CD14-positive monocyte (primary cell): ENCODE results near the gene CDH18. TPM values are rescaled to one million over a fixed set of nuclear protein-coding genes. Genes with fewer than 3 reads are reported as not detected.

Experiments used
- DNase-seq, 3 donors: peaks; one replicate each; pipeline ENCODE4 v3.0.0-alpha.2; 2011 to 2022
- H2AFZ ChIP-seq: 2 replicates; pipeline ENCODE4 v1.6.0; 2012; ENCODE audit warnings: mild to moderate bottlenecking, low read depth, low read length, inconsistent platforms; ENCODE audit not compliant: insufficient read depth, poor library complexity, severe bottlenecking
- H3K27ac ChIP-seq, 2 donors: 1 replicate in 1 of 2; 2 replicates in 1 of 2; pipeline ENCODE4 v1.5.1; 2012 to 2013; ENCODE audit warnings: low read length in 2 of 2, control low read depth in 1 of 2, inconsistent platforms in 1 of 2, low read depth in 1 of 2, mild to moderate bottlenecking in 1 of 2
- H3K27me3 ChIP-seq, 2 donors: one replicate each; pipeline versions ENCODE4 v1.6.0 to v1.6.1; 2011 to 2013; ENCODE audit warnings: low read length in 2 of 2; ENCODE audit not compliant: control insufficient read depth in 2 of 2, insufficient read depth in 2 of 2
- H3K36me3 ChIP-seq, 2 donors: replicated peaks in 1 of 2; 1 replicate in 1 of 2; 2 replicates in 1 of 2; pipeline versions ENCODE4 v1.5.1 to v1.6.1; 2012 to 2013; ENCODE audit warnings: low read length in 2 of 2, control low read depth in 1 of 2, inconsistent platforms in 1 of 2, mild to moderate bottlenecking in 1 of 2; ENCODE audit not compliant: insufficient read depth in 2 of 2, control insufficient read depth in 1 of 2
- H3K4me1 ChIP-seq, 2 donors: 1 replicate in 1 of 2; 2 replicates in 1 of 2; pipeline versions ENCODE4 v1.5.1 to v1.6.1; 2012 to 2013; ENCODE audit warnings: low read length in 2 of 2, control low read depth in 1 of 2, inconsistent platforms in 1 of 2, mild to moderate bottlenecking in 1 of 2, moderate library complexity in 1 of 2; ENCODE audit not compliant: insufficient read depth in 2 of 2, control insufficient read depth in 1 of 2
- H3K4me2 ChIP-seq: replicated peaks from 2 replicates; pipeline ENCODE3; 2012; ENCODE audit warnings: low read length, moderate library complexity, mild to moderate bottlenecking; ENCODE audit not compliant: poor library complexity, severe bottlenecking; ENCODE audit errors: extremely low read depth
- H3K4me3 ChIP-seq, 3 experiments: fragments of 200-600 bp in 1 of 3; sonication (generic) in 1 of 3; replicated peaks in 1 of 3; 1 replicate in 2 of 3; 2 replicates in 1 of 3; pipeline ENCODE4 v1.5.1; 2011 to 2013; ENCODE audit warnings: low read length in 3 of 3, mild to moderate bottlenecking in 3 of 3, control low read depth in 2 of 3, low read depth in 2 of 3, inconsistent platforms in 1 of 3, moderate library complexity in 1 of 3
- H3K79me2 ChIP-seq: 2 replicates; pipeline ENCODE4 v1.6.0; 2012; ENCODE audit warnings: mild to moderate bottlenecking, control low read depth, inconsistent platforms, low read length, moderate library complexity; ENCODE audit not compliant: insufficient read depth
- H3K9ac ChIP-seq: 2 replicates; pipeline ENCODE4 v1.6.0; 2017; ENCODE audit warnings: low read length, mild to moderate bottlenecking; ENCODE audit not compliant: insufficient read depth, poor library complexity, severe bottlenecking
- H3K9me3 ChIP-seq, 2 donors: replicated peaks in 1 of 2; 1 replicate in 1 of 2; 2 replicates in 1 of 2; pipeline versions ENCODE4 v1.5.1 to v1.6.1; 2012 to 2013; ENCODE audit warnings: low read length in 2 of 2, control low read depth in 1 of 2; ENCODE audit not compliant: control insufficient read depth in 1 of 2, insufficient read depth in 1 of 2
- H4K20me1 ChIP-seq: 2 replicates; pipeline ENCODE4 v1.6.0; 2012; ENCODE audit warnings: mild to moderate bottlenecking, low read length, control low read depth, moderate library complexity; ENCODE audit not compliant: insufficient read depth
- H3K27ac Mint-ChIP-seq, 7 donors: one replicate each; pipeline ENCODE4 v1.8.0; 2020; ENCODE audit warnings: mild to moderate bottlenecking in 7 of 7, mixed read lengths in 7 of 7, moderate library complexity in 6 of 7, inconsistent platforms in 2 of 7
- H3K27me3 Mint-ChIP-seq, 3 donors: one replicate each; pipeline ENCODE4 v1.8.0; 2021 to 2022; ENCODE audit warnings: low read depth in 3 of 3, mild to moderate bottlenecking in 3 of 3, mixed read lengths in 3 of 3, moderate library complexity in 3 of 3, inconsistent platforms in 1 of 3
- H3K36me3 Mint-ChIP-seq, 2 donors: one replicate each; pipeline ENCODE4 v1.8.0; 2020; ENCODE audit warnings: mixed read lengths in 2 of 2, inconsistent platforms in 1 of 2, mild to moderate bottlenecking in 1 of 2
- H3K4me1 Mint-ChIP-seq: one replicate; pipeline ENCODE4 v1.8.0; 2020; ENCODE audit warnings: mild to moderate bottlenecking, mixed read lengths
- H3K4me3 Mint-ChIP-seq, 2 donors: one replicate each; pipeline ENCODE4 v1.8.0; 2020; ENCODE audit warnings: mild to moderate bottlenecking in 2 of 2, mixed read lengths in 2 of 2, moderate library complexity in 1 of 2
- H3K9me3 Mint-ChIP-seq, 7 donors: one replicate each; pipeline ENCODE4 v1.8.0; 2020 to 2022; ENCODE audit warnings: mixed read lengths in 7 of 7, mild to moderate bottlenecking in 6 of 7, moderate library complexity in 6 of 7, inconsistent platforms in 2 of 7
- WGBS: methylation state at CpG from one replicate; pipeline ENCODE4 v1.1.5; 2013; ENCODE audit warnings: missing lambda C conversion rate; ENCODE audit not compliant: insufficient coverage; 5-methylcytosine and 5-hydroxymethylcytosine counted together
- intact Hi-C, 2 donors: fragments of 100-400 bp; cut with micrococcal nuclease; formaldehyde crosslinking; loops; one replicate each; pipeline versions ENCODE4 v1.15.0 to v1.15.1; 2023
- polyA plus RNA-seq, 3 donors: library from polyadenylated mRNA; depleted of rRNA in 1 of 3; unstranded in 2 of 3; stranded (reverse) in 1 of 3; fragments of 300-500 nt in 2 of 3; fragments of >200 nt in 1 of 3; fragmentation: Illumina TruSeq in 2 of 3; gene quantifications; 1 replicate in 2 of 3; 2 replicates in 1 of 3; pipeline ENCODE4 v1.2.3, GENCODE V29; 2012 to 2021
- TF ChIP-seq, protein P1 (sequence below): fragments of 200-600 bp; IDR thresholded peaks from one replicate; pipeline ENCODE4 v1.8.0; 2022; ENCODE audit warnings: antibody characterized with exemption, mild to moderate bottlenecking

The CDH18 gene
- polyA plus RNA-seq, 3 donors: not detected

GRCh38 chr5:19616701-19617215 is 371.2 kb downstream of the CDH18 start:
- Histone ChIP-seq H3K9me3 (no peaks in the 10 kb centered on the region), H3K4me2 (no peak overlapping the region), H3K27me3 (no peaks in the 10 kb centered on the region), H3K36me3 (no peaks in the 10 kb centered on the region), H3K27ac (no peak overlapping the region), H4K20me1 (no peaks in the 10 kb centered on the region), H3K79me2 (no peaks in the 10 kb centered on the region), H2AFZ (no peak overlapping the region), H3K9ac (no peak overlapping the region), H3K4me3 (no peak overlapping the region), H3K4me1 (no peaks in the 10 kb centered on the region)
- H3K4me3 Mint-ChIP-seq: no peak overlapping the region
- peak overlapping the region in 1 of 7 donors; percentile 24 for H3K27ac Mint-ChIP-seq
- no peaks in the 10 kb centered on the region for H3K36me3 Mint-ChIP-seq
- no peak for DNase-seq
- H3K27me3 Mint-ChIP-seq: no peaks in the 10 kb centered on the region
- intact Hi-C loops: no loop called here
- no CpG with 5 or more reads among the region's 4 CpGs for WGBS
- H3K9me3 Mint-ChIP-seq: peaks cover 0 to 1% (median 0%) of the 10 kb centered on the region in 7 donors
- H3K4me1 Mint-ChIP-seq: no peaks in the 10 kb centered on the region
- TF ChIP-seq, protein P1, sequence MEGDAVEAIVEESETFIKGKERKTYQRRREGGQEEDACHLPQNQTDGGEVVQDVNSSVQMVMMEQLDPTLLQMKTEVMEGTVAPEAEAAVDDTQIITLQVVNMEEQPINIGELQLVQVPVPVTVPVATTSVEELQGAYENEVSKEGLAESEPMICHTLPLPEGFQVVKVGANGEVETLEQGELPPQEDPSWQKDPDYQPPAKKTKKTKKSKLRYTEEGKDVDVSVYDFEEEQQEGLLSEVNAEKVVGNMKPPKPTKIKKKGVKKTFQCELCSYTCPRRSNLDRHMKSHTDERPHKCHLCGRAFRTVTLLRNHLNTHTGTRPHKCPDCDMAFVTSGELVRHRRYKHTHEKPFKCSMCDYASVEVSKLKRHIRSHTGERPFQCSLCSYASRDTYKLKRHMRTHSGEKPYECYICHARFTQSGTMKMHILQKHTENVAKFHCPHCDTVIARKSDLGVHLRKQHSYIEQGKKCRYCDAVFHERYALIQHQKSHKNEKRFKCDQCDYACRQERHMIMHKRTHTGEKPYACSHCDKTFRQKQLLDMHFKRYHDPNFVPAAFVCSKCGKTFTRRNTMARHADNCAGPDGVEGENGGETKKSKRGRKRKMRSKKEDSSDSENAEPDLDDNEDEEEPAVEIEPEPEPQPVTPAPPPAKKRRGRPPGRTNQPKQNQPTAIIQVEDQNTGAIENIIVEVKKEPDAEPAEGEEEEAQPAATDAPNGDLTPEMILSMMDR: no peak

DNA sequence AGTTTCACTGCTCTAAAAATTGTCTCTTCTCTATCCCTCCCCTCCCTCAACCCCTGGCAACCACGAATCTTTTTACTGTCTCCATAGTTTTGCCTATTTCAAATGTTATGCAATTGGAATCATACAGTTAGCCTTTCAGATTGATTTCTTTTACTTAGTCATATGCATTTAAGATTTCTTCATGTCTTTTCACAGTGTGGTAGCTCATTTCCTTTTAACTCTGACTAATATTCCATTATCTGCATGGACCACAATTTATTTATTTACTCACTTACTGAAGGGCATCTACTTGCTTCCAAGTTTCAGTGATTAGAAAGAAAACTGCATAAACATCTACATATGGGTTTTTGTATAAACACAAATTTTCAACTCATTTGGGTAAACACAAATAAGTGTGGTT is 372.3 kb downstream of the CDH18 start:
- Histone ChIP-seq H3K36me3 (no peaks in the 10 kb centered on the region), H3K4me1 (no peaks in the 10 kb centered on the region), H3K27me3 (no peaks in the 10 kb centered on the region), H3K4me3 (no peak overlapping the region), H4K20me1 (no peaks in the 10 kb centered on the region), H3K27ac (no peak overlapping the region), H2AFZ (no peak overlapping the region), H3K4me2 (no peak overlapping the region), H3K9ac (no peak overlapping the region), H3K79me2 (no peaks in the 10 kb centered on the region), H3K9me3 (no peaks in the 10 kb centered on the region)
- H3K4me1 Mint-ChIP-seq: no peaks in the 10 kb centered on the region
- TF ChIP-seq, protein P1: no peak
- H3K27ac Mint-ChIP-seq: no peak overlapping the region
- H3K4me3 Mint-ChIP-seq: no peak overlapping the region
- H3K9me3 Mint-ChIP-seq: peaks cover 0 to 1% (median 0%) of the 10 kb centered on the region in 7 donors
- H3K36me3 Mint-ChIP-seq: no peaks in the 10 kb centered on the region
- WGBS: no CpG with 5 or more reads among the region's 1 CpG
- intact Hi-C loops: no loop called here
- no peak for DNase-seq
- no peaks in the 10 kb centered on the region for H3K27me3 Mint-ChIP-seq
